IPS-NIHi11 (cell line): ENCODE measurements around the gene ZNF862.
A peak's percentile ranks its signal among the peaks of the same experiment; 100 is the strongest.
"Not testable (repeated sequence)": the region's sequence is repeated elsewhere in the genome, so short reads cannot be mapped to it uniquely, and the experiment has no call there.

Experiments
- DNase-seq: peaks from one replicate; pipeline ENCODE4 v3.0.0; 2012; ENCODE audit warnings: mixed read lengths, low spot score

Gene ZNF862

GRCh38 chr7:149824748-149825566 lies 13.2 kb upstream of the ZNF862 start:
- no peak for DNase-seq

GRCh38 chr7:149825567-149826343 lies 12.4 kb upstream of the ZNF862 start:
- DNase-seq = no peak

GRCh38 chr7:149826344-149827088 lies 11.7 kb upstream of the ZNF862 start:
- peak; percentile 10 for DNase-seq

- peak; percentile 6 for DNase-seq
Observed at GRCh38 chr7:149827089-149827981, 10.8 kb upstream of the ZNF862 start.

GRCh38 chr7:149828357-149829309 lies 9.5 kb upstream of the ZNF862 start:
- DNase-seq = no peak

- not testable (repeated sequence) for DNase-seq
Observed at GRCh38 chr7:149830527-149830926, 7.6 kb upstream of the ZNF862 start.

- no peak for DNase-seq
Observed at GRCh38 chr7:149830997-149831740, 7.0 kb upstream of the ZNF862 start.

GRCh38 chr7:149831741-149832219 lies 6.4 kb upstream of the ZNF862 start:
- DNase-seq = peak; percentile 68

GRCh38 chr7:149832332-149833041 lies 5.7 kb upstream of the ZNF862 start:
- DNase-seq = no peak

GRCh38 chr7:149833495-149834130 lies 4.6 kb upstream of the ZNF862 start:
- no peak for DNase-seq

GRCh38 chr7:149834601-149835000 lies 3.6 kb upstream of the ZNF862 start:
- no peak for DNase-seq

GRCh38 chr7:149836434-149836833 lies 1.7 kb upstream of the ZNF862 start:
- DNase-seq = no peak

- DNase-seq = no peak
Observed at GRCh38 chr7:149837564-149838223, 481 bp upstream of the ZNF862 start.

- no peak for DNase-seq
Observed at GRCh38 chr7:149838992-149839408, 825 bp downstream of the ZNF862 start.

- DNase-seq = no peak
Observed at GRCh38 chr7:149839933-149840332, 1.8 kb downstream of the ZNF862 start.

GRCh38 chr7:149843566-149843965 lies 5.4 kb downstream of the ZNF862 start:
- no peak for DNase-seq

- DNase-seq = no peak
Observed at GRCh38 chr7:149844445-149844844, 6.3 kb downstream of the ZNF862 start.
